WTC11 (cell line): ENCODE results near the gene SIGLEC7. TPM values are rescaled to one million over a fixed set of nuclear protein-coding genes. Genes with fewer than 3 reads are reported as not detected.

ENCODE experiments used
- ATAC-seq: fragments of 200-7000 bp; cut with Tn5 transposase; 2 replicates; pipeline ENCODE4 v1.10.0; 2021; ENCODE audit warnings: mild to moderate bottlenecking, moderate library complexity
- CTCF ChIA-PET: fragments of 300-600 bp; sonication (Branson Sonifier 250); formaldehyde crosslinking; loops from one replicate; lab custom pipeline; 2021; ENCODE audit warnings: antibody characterized with exemption; lab: Charles Lee
- POLR2A ChIA-PET: fragments of 350-600 bp; sonication (Branson Sonifier 250); formaldehyde crosslinking; loops from one replicate; lab custom pipeline; 2021; ENCODE audit warnings: antibody characterized with exemption; lab: Charles Lee
- DNase-seq: peaks from one replicate; pipeline ENCODE4 v3.0.0; 2021; ENCODE audit warnings: low spot score
- H3K27ac Mint-ChIP-seq: 2 replicates; pipeline ENCODE4 v1.8.0; 2021; ENCODE audit warnings: mixed read lengths
- H3K27me3 Mint-ChIP-seq: 2 replicates; pipeline ENCODE4 v1.8.0; 2021; ENCODE audit warnings: low read depth, mild to moderate bottlenecking, moderate library complexity, mixed read lengths
- H3K36me3 Mint-ChIP-seq: 2 replicates; pipeline ENCODE4 v1.8.0; 2021; ENCODE audit warnings: mixed read lengths
- H3K4me1 Mint-ChIP-seq: 2 replicates; pipeline ENCODE4 v1.8.0; 2022; ENCODE audit warnings: mixed read lengths
- H3K4me3 Mint-ChIP-seq: 2 replicates; pipeline ENCODE4 v1.8.0; 2021; ENCODE audit warnings: mild to moderate bottlenecking, moderate library complexity, mixed read lengths
- H3K9me3 Mint-ChIP-seq: 2 replicates; pipeline ENCODE4 v1.8.0; 2021; ENCODE audit warnings: mixed read lengths
- CREB1 ChIP-seq: sonication (generic); formaldehyde crosslinking; IDR thresholded peaks from 2 replicates; pipeline ENCODE4 v1.8.0; 2023; ENCODE audit warnings: mild to moderate bottlenecking, missing genetic modification reagents
- FOXP4 ChIP-seq: sonication (generic); formaldehyde crosslinking; IDR thresholded peaks from 2 replicates; pipeline ENCODE4 v1.8.0; 2022; ENCODE audit warnings: mild to moderate bottlenecking, missing genetic modification reagents
- GRHL2 ChIP-seq: fragments of 250-450 bp; sonication (Bioruptor Pico); IDR thresholded peaks from 2 replicates; pipeline ENCODE4 v1.8.0; 2022; ENCODE audit warnings: mild to moderate bottlenecking, moderate library complexity; ENCODE audit not compliant: insufficient replicate concordance, severe bottlenecking
- IRF1 ChIP-seq: sonication (generic); formaldehyde crosslinking; IDR thresholded peaks from 2 replicates; pipeline ENCODE4 v1.8.0; 2023; ENCODE audit warnings: missing genetic modification reagents
- JAZF1 ChIP-seq: fragments of 250-450 bp; sonication (Bioruptor Pico); IDR thresholded peaks from 2 replicates; pipeline ENCODE4 v1.9.0; 2021; ENCODE audit warnings: moderate library complexity, mild to moderate bottlenecking, inconsistent platforms
- JUN ChIP-seq: sonication (generic); formaldehyde crosslinking; IDR thresholded peaks from 2 replicates; pipeline ENCODE4 v1.8.0; 2023; ENCODE audit warnings: mild to moderate bottlenecking, missing genetic modification reagents
- KAT7 ChIP-seq: sonication (generic); formaldehyde crosslinking; IDR thresholded peaks from 2 replicates; pipeline ENCODE4 v1.8.1; 2023; ENCODE audit warnings: missing genetic modification reagents, mild to moderate bottlenecking, borderline replicate concordance
- NFATC4 ChIP-seq: fragments of 250-450 bp; sonication (Bioruptor Pico); IDR thresholded peaks from 2 replicates; pipeline ENCODE4 v1.9.0; 2021; ENCODE audit warnings: mild to moderate bottlenecking
- NFE2L1 ChIP-seq: sonication (generic); formaldehyde crosslinking; IDR thresholded peaks from 2 replicates; pipeline ENCODE4 v1.8.1; 2023; ENCODE audit warnings: missing genetic modification reagents
- SP1 ChIP-seq: sonication (generic); formaldehyde crosslinking; conservative IDR thresholded peaks from 2 replicates; pipeline ENCODE4 v1.8.1; 2022; ENCODE audit warnings: missing genetic modification reagents
- USF1 ChIP-seq: sonication (generic); formaldehyde crosslinking; IDR thresholded peaks from 2 replicates; pipeline ENCODE4 v1.8.0; 2022; ENCODE audit warnings: mild to moderate bottlenecking, missing genetic modification reagents
- ZBTB21 ChIP-seq: sonication (generic); formaldehyde crosslinking; IDR thresholded peaks from 2 replicates; pipeline ENCODE4 v1.8.1; 2023; ENCODE audit warnings: mild to moderate bottlenecking, missing genetic modification reagents, borderline replicate concordance
- ZNF219 ChIP-seq: sonication (generic); formaldehyde crosslinking; IDR thresholded peaks from 2 replicates; pipeline ENCODE4 v1.8.0; 2023; ENCODE audit warnings: missing genetic modification reagents, mild to moderate bottlenecking, borderline replicate concordance
- ZNF416 ChIP-seq: fragments of 250-450 bp; sonication (Bioruptor Pico); IDR thresholded peaks from 2 replicates; pipeline ENCODE4 v1.9.0; 2021; ENCODE audit warnings: mild to moderate bottlenecking, inconsistent platforms
- ZNF423 ChIP-seq: fragments of 250-450 bp; sonication (Bioruptor Pico); IDR thresholded peaks from 2 replicates; pipeline ENCODE4 v2.1.2; 2022; ENCODE audit warnings: mild to moderate bottlenecking, moderate library complexity
- total RNA-seq: library from RNA; stranded (reverse); gene quantifications from 3 replicates; pipeline ENCODE4 v1.2.3, GENCODE V29; 2021
- TF ChIP-seq, protein P1 (sequence below): sonication (generic); formaldehyde crosslinking; IDR thresholded peaks from 2 replicates; pipeline ENCODE4 v1.8.1; 2022; ENCODE audit warnings: missing genetic modification reagents, borderline replicate concordance
- TF ChIP-seq, protein P2 (sequence below): fragments of 200-600 bp; IDR thresholded peaks from 2 replicates; pipeline ENCODE4 v1.8.0; 2022; ENCODE audit warnings: antibody characterized with exemption
- TF ChIP-seq, protein P3 (sequence below): sonication (generic); formaldehyde crosslinking; IDR thresholded peaks from 2 replicates; pipeline ENCODE4 v1.8.0; 2022; ENCODE audit warnings: mild to moderate bottlenecking, missing genetic modification reagents
- TF ChIP-seq, protein P4 (sequence below): sonication (generic); formaldehyde crosslinking; IDR thresholded peaks from 2 replicates; pipeline ENCODE4 v1.8.1; 2022; ENCODE audit warnings: mild to moderate bottlenecking, missing genetic modification reagents, moderate library complexity, borderline replicate concordance
- TF ChIP-seq, protein P5 (sequence below): fragments of 250-450 bp; sonication (Bioruptor Pico); IDR thresholded peaks from 2 replicates; pipeline ENCODE4 v2.1.2; 2022; ENCODE audit warnings: mild to moderate bottlenecking, moderate library complexity
- TF ChIP-seq, protein P6 (sequence below): fragments of 250-450 bp; sonication (Bioruptor Pico); IDR thresholded peaks from 2 replicates; pipeline ENCODE4 v1.9.0; 2021; ENCODE audit warnings: mild to moderate bottlenecking

The SIGLEC7 gene
- total RNA-seq, 1 experiment from 2014 or later: not detected

DNA sequence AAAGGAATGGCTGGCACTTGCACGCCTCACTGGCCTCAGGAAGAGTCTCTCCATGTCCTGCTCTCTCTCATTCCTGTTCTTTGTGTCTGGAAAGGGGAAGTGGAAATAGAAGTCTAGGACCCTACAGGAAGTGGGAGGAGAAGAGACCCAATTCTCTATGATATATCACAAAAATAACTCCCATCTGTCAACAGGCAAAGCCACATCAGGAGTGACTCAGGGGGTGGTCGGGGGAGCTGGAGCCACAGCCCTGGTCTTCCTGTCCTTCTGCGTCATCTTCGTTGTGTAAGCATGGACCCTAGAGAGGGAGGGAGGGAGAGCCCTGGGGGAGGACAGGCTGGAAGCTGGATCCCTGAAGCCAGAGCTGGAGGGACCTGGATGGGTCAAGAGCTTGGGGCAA lies 14.3 kb upstream of the SIGLEC7 start:
- no peak for ATAC-seq
- TF ChIP-seq, protein P1, sequence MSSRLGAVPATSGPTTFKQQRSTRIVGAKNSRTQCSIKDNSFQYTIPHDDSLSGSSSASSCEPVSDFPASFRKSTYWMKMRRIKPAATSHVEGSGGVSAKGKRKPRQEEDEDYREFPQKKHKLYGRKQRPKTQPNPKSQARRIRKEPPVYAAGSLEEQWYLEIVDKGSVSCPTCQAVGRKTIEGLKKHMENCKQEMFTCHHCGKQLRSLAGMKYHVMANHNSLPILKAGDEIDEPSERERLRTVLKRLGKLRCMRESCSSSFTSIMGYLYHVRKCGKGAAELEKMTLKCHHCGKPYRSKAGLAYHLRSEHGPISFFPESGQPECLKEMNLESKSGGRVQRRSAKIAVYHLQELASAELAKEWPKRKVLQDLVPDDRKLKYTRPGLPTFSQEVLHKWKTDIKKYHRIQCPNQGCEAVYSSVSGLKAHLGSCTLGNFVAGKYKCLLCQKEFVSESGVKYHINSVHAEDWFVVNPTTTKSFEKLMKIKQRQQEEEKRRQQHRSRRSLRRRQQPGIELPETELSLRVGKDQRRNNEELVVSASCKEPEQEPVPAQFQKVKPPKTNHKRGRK (CRISPR knock-in tag): no peak
- TF ChIP-seq NFATC4 (no peak), IRF1 (CRISPR knock-in tag) (no peak), ZNF416 (no peak), CREB1 (CRISPR knock-in tag) (no peak), FOXP4 (CRISPR knock-in tag) (no peak), JUN (no peak), ZBTB21 (CRISPR knock-in tag) (no peak), USF1 (CRISPR knock-in tag) (no peak)
- TF ChIP-seq, protein P2, sequence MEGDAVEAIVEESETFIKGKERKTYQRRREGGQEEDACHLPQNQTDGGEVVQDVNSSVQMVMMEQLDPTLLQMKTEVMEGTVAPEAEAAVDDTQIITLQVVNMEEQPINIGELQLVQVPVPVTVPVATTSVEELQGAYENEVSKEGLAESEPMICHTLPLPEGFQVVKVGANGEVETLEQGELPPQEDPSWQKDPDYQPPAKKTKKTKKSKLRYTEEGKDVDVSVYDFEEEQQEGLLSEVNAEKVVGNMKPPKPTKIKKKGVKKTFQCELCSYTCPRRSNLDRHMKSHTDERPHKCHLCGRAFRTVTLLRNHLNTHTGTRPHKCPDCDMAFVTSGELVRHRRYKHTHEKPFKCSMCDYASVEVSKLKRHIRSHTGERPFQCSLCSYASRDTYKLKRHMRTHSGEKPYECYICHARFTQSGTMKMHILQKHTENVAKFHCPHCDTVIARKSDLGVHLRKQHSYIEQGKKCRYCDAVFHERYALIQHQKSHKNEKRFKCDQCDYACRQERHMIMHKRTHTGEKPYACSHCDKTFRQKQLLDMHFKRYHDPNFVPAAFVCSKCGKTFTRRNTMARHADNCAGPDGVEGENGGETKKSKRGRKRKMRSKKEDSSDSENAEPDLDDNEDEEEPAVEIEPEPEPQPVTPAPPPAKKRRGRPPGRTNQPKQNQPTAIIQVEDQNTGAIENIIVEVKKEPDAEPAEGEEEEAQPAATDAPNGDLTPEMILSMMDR: no peak
- Mint-ChIP-seq H3K4me3 (no peak overlapping the region), H3K9me3 (no peaks in the 10 kb centered on the region), H3K27me3 (peaks cover 6% of the 10 kb centered on the region; the same call in 1 of the 2 replicates), H3K36me3 (no peaks in the 10 kb centered on the region), H3K4me1 (peaks cover 4% of the 10 kb centered on the region; the same call in 1 of the 2 replicates), H3K27ac (no peak overlapping the region)
- DNase-seq: no peak
- ChIA-PET CTCF (interaction anchor here (1.1 kb wide), 2 partner anchors 16 to 33 kb away, joined by 3 to 4 read pairs; no protein-coding TSS in a partner anchor), POLR2A (no interaction called here)

GRCh38 chr19:51128227-51128626 lies 13.9 kb upstream of the SIGLEC7 start:
- CTCF ChIA-PET: interaction anchor here (1.1 kb wide), 2 partner anchors 17 to 34 kb away, joined by 3 to 4 read pairs; no protein-coding TSS in a partner anchor
- TF ChIP-seq ZNF423 (no peak), GRHL2 (CRISPR knock-in tag) (no peak)
- TF ChIP-seq, all 79 proteins: peak for 0
- Mint-ChIP-seq H3K27me3 (peaks cover 6% of the 10 kb centered on the region; the same call in 1 of the 2 replicates), H3K27ac (no peak overlapping the region), H3K4me3 (no peak overlapping the region), H3K4me1 (peaks cover 4% of the 10 kb centered on the region; the same call in 1 of the 2 replicates), H3K36me3 (no peaks in the 10 kb centered on the region), H3K9me3 (no peaks in the 10 kb centered on the region)
- no peak for DNase-seq
- POLR2A ChIA-PET: no interaction called here
- ATAC-seq: no peak

- Mint-ChIP-seq H3K4me1 (peaks cover 4% of the 10 kb centered on the region; the same call in 1 of the 2 replicates), H3K9me3 (no peaks in the 10 kb centered on the region), H3K27ac (no peak overlapping the region), H3K27me3 (peaks cover 6% of the 10 kb centered on the region; the same call in 1 of the 2 replicates), H3K4me3 (no peak overlapping the region), H3K36me3 (no peaks in the 10 kb centered on the region)
- DNase-seq (no peak), ATAC-seq (no peak)
- CTCF ChIA-PET: interaction anchor here (0.6 to 1.1 kb wide), 2 partner anchors 28 to 1422 kb away, joined by 3 to 6 read pairs; no protein-coding TSS in a partner anchor
- POLR2A ChIA-PET: no interaction called here
- TF ChIP-seq, protein P3, sequence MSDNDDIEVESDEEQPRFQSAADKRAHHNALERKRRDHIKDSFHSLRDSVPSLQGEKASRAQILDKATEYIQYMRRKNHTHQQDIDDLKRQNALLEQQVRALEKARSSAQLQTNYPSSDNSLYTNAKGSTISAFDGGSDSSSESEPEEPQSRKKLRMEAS (CRISPR knock-in tag): no peak
- TF ChIP-seq SP1: no peak
- no peak for TF ChIP-seq KAT7
- TF ChIP-seq ZNF219 (CRISPR knock-in tag): no peak
- no peak for TF ChIP-seq JAZF1 (CRISPR knock-in tag)
- TF ChIP-seq, protein P4, sequence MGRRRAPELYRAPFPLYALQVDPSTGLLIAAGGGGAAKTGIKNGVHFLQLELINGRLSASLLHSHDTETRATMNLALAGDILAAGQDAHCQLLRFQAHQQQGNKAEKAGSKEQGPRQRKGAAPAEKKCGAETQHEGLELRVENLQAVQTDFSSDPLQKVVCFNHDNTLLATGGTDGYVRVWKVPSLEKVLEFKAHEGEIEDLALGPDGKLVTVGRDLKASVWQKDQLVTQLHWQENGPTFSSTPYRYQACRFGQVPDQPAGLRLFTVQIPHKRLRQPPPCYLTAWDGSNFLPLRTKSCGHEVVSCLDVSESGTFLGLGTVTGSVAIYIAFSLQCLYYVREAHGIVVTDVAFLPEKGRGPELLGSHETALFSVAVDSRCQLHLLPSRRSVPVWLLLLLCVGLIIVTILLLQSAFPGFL (CRISPR knock-in tag): no peak
- TF ChIP-seq, protein P5, sequence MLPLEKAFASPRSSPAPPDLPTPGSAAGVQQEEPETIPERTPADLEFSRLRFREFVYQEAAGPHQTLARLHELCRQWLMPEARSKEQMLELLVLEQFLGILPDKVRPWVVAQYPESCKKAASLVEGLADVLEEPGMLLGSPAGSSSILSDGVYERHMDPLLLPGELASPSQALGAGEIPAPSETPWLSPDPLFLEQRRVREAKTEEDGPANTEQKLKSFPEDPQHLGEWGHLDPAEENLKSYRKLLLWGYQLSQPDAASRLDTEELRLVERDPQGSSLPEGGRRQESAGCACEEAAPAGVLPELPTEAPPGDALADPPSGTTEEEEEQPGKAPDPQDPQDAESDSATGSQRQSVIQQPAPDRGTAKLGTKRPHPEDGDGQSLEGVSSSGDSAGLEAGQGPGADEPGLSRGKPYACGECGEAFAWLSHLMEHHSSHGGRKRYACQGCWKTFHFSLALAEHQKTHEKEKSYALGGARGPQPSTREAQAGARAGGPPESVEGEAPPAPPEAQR (CRISPR knock-in tag): no peak
- TF ChIP-seq, protein P6, sequence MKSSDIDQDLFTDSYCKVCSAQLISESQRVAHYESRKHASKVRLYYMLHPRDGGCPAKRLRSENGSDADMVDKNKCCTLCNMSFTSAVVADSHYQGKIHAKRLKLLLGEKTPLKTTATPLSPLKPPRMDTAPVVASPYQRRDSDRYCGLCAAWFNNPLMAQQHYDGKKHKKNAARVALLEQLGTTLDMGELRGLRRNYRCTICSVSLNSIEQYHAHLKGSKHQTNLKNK (CRISPR knock-in tag): no peak
- TF ChIP-seq IRF1 (CRISPR knock-in tag): no peak
- no peak for TF ChIP-seq NFE2L1 (CRISPR knock-in tag)
- TF ChIP-seq ZNF416: no peak
Observed at GRCh38 chr19:51129716-51130115, 12.4 kb upstream of the SIGLEC7 start.
